ENCODE measurements around the gene CCL28. TPM values are rescaled to one million over a fixed set of nuclear protein-coding genes. Genes with fewer than 3 reads are reported as not detected.
"Not testable (repeated sequence)": the region's sequence is repeated elsewhere in the genome, so short reads cannot be mapped to it uniquely, and the experiment has no call there.

The CCL28 gene
- total RNA-seq, 1 experiment from 2014 or later, result 2.2 TPM

DNA sequence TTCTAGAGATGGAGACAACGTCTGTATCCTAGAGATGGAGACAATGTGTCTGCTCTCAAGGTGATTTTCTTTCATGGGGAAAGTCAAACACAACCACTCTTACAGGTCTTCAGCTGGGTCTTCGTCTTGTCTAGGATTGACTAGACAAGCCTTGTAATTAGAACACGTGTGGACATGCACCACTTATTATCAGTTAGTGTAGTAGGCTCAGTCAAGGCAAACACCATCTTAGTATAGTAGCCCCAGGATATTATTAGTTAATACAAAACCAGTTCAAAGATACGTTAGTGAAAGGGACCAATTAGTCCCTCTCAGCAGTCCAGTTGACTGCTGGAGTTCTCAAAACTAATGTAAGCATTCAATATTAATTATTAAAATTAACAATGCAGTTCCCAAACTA is 15.1 kb upstream of the CCL28 start:
- DNase-seq, result no peak
- no peak overlapping the region for H3K4me3 ChIP-seq
- H4K20me1 ChIP-seq (ENCODE audit: insufficient read depth), result no peaks in the 10 kb centered on the region
- peaks cover 62% of the 10 kb centered on the region for H3K4me1 ChIP-seq (replicated peaks; ENCODE audit: insufficient read depth)
- H3K27me3 ChIP-seq (ENCODE audit: insufficient read depth, low read depth), result no peaks in the 10 kb centered on the region
- TF ChIP-seq, protein P1, sequence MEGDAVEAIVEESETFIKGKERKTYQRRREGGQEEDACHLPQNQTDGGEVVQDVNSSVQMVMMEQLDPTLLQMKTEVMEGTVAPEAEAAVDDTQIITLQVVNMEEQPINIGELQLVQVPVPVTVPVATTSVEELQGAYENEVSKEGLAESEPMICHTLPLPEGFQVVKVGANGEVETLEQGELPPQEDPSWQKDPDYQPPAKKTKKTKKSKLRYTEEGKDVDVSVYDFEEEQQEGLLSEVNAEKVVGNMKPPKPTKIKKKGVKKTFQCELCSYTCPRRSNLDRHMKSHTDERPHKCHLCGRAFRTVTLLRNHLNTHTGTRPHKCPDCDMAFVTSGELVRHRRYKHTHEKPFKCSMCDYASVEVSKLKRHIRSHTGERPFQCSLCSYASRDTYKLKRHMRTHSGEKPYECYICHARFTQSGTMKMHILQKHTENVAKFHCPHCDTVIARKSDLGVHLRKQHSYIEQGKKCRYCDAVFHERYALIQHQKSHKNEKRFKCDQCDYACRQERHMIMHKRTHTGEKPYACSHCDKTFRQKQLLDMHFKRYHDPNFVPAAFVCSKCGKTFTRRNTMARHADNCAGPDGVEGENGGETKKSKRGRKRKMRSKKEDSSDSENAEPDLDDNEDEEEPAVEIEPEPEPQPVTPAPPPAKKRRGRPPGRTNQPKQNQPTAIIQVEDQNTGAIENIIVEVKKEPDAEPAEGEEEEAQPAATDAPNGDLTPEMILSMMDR (conservative IDR thresholded peaks at IDR 0.05), result no peak
- TF ChIP-seq EZH2 (IDR thresholded peaks at IDR 0.05; ENCODE audit: low read depth), result no peak
- intact Hi-C loops (cut with micrococcal nuclease; ENCODE audit: unreplicated experiment), result loop anchor here (5.0 kb wide), 1 partner anchor 475 kb away; no protein-coding TSS in a partner anchor
- TSS peak; percentile 76 for BruUV-seq (replicated peaks)
- H3K27ac ChIP-seq, result peak overlapping the region; percentile 81
- no peaks in the 10 kb centered on the region for H3K36me3 ChIP-seq (ENCODE audit: low read depth)
- H3K4me2 ChIP-seq, result peak overlapping the region; percentile 55
- no peaks in the 10 kb centered on the region for H3K9me2 ChIP-seq (ENCODE audit: insufficient read depth)
- H3F3A ChIP-seq (ENCODE audit: insufficient read depth, low read depth), result peaks cover 48% of the 10 kb centered on the region
- ChIA-PET CTCF (no interaction called here), POLR2A (ENCODE audit: unreplicated experiment) (interaction anchor here (0.6 kb wide), 1 partner anchor 23 kb away, joined by 3 read pairs; no protein-coding TSS in a partner anchor)
- H2AFZ ChIP-seq, result no peak overlapping the region
- H3K79me2 ChIP-seq (ENCODE audit: low read depth), result no peaks in the 10 kb centered on the region
- no peaks in the 10 kb centered on the region for H3K9me3 ChIP-seq (ENCODE audit: insufficient read depth, low read depth)

DNA sequence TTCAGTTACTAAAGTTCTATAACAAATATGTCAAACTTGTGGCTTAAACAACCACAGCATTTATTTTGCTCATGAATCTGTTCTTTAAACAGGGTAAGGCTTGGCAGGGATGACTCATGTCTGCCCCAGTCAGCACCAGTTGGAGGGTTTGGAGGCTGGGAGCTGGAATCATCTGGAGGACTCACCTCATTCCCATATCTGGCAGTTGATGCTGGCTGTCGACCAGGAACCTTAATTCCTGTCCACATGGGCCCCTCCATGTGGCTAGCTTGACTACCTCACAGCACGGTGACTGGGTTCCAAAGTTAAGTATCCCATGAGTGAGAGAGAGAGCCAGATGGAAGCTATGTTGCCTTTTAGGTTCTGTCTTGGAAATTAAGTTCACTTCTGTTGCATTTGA is 13.8 kb upstream of the CCL28 start:
- H3K9me2 ChIP-seq (ENCODE audit: insufficient read depth), result no peaks in the 10 kb centered on the region
- no peak overlapping the region for H3K4me3 ChIP-seq
- H3K36me3 ChIP-seq (ENCODE audit: low read depth), result no peaks in the 10 kb centered on the region
- peaks cover 49% of the 10 kb centered on the region for H3F3A ChIP-seq (ENCODE audit: insufficient read depth, low read depth)
- H3K27ac ChIP-seq, result peak overlapping the region; percentile 45
- no peak overlapping the region for H2AFZ ChIP-seq
- peak; percentile 75 to 85 for DNase-seq
- no peaks in the 10 kb centered on the region for H4K20me1 ChIP-seq (ENCODE audit: insufficient read depth)
- ChIA-PET POLR2A (ENCODE audit: unreplicated experiment) (interaction anchor here (0.6 kb wide), 1 partner anchor 1229 kb away, joined by 5 read pairs; no protein-coding TSS in a partner anchor), CTCF (interaction anchor here (1.9 kb wide), 1 partner anchor 58 kb away, joined by 7 read pairs; the partner anchor contains the start of gene TMEM267)
- intact Hi-C loops (cut with micrococcal nuclease; ENCODE audit: unreplicated experiment), result loop anchor here (5.0 kb wide), 1 partner anchor 474 kb away; no protein-coding TSS in a partner anchor
- no peaks in the 10 kb centered on the region for H3K9me3 ChIP-seq (ENCODE audit: insufficient read depth, low read depth)
- H3K27me3 ChIP-seq (ENCODE audit: insufficient read depth, low read depth), result no peaks in the 10 kb centered on the region
- no peak overlapping the region for H3K4me2 ChIP-seq
- TF ChIP-seq, protein P1 (conservative IDR thresholded peaks at IDR 0.05), result no peak
- TF ChIP-seq EZH2 (IDR thresholded peaks at IDR 0.05; ENCODE audit: low read depth), result no peak
- no peaks in the 10 kb centered on the region for H3K79me2 ChIP-seq (ENCODE audit: low read depth)
- peaks cover 63% of the 10 kb centered on the region for H3K4me1 ChIP-seq (replicated peaks; ENCODE audit: insufficient read depth)
- no TSS peak for BruUV-seq (replicated peaks)

DNA sequence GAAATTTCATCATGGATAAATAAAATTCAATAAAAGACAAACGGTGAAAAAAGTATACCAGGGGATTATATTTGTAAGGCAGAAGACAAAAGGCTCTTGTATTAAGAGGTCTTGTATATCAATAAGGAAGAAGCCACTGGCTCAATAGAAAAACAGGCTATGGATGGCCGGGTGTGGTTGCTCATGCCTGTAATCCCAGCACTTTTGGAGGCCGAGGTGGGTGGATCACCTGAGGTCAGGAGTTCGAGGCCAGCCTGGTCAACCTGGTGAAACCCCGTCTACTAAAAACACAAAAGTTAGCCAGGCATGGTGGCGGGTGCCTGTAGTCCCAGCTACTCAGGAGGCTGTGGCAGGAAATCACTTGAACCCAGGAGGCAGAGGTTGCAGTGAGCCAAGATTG is 10.9 kb upstream of the CCL28 start:
- not testable (repeated sequence) for H3K9me2 ChIP-seq (ENCODE audit: insufficient read depth); H3K9me3 ChIP-seq (ENCODE audit: insufficient read depth, low read depth); BruUV-seq (replicated peaks)

More for the DNA sequence above, 10.9 kb upstream of the CCL28 start:
- DNase-seq; H2AFZ ChIP-seq; H3K36me3 ChIP-seq (ENCODE audit: low read depth); H3K79me2 ChIP-seq (ENCODE audit: low read depth); CTCF ChIA-PET; H3K27me3 ChIP-seq (ENCODE audit: insufficient read depth, low read depth); H4K20me1 ChIP-seq (ENCODE audit: insufficient read depth); H3K4me2 ChIP-seq; H3K4me3 ChIP-seq: not testable (repeated sequence)
- intact Hi-C loops (cut with micrococcal nuclease; ENCODE audit: unreplicated experiment), result loop anchor here (2.0 kb wide), 1 partner anchor 110 kb away; the partner anchor contains the start of gene HMGCS1
- POLR2A ChIA-PET (ENCODE audit: unreplicated experiment), result interaction anchor here (0.7 kb wide), 1 partner anchor 70 kb away, joined by 3 read pairs; no protein-coding TSS in a partner anchor
- H3F3A ChIP-seq (ENCODE audit: insufficient read depth, low read depth), result peaks cover 43% of the 10 kb centered on the region
- H3K4me1 ChIP-seq (replicated peaks; ENCODE audit: insufficient read depth), result peaks cover 52% of the 10 kb centered on the region
- peak overlapping the region; percentile 68; the same call in 1 of the 2 replicates for H3K27ac ChIP-seq
